Right lobe of liver (tissue), 6 donors: ENCODE measurements around the gene MAP9. TPM values are rescaled to one million over a fixed set of nuclear protein-coding genes. Genes with fewer than 3 reads are reported as not detected.

Source experiments
- ATAC-seq, 4 donors: fragments of 200-7000 bp; cut with Tn5 transposase; one replicate each; pipeline ENCODE4 v1.9.1; 2020; ENCODE audit warnings: mild to moderate bottlenecking in 4 of 4, moderate library complexity in 4 of 4
- DNase-seq, 3 donors: peaks; one replicate each; pipeline ENCODE4 v3.0.0-alpha.2; 2020
- H3K27ac ChIP-seq, 3 donors: fragments of 200-600 bp; one replicate each; pipeline ENCODE4 v1.8.0; 2022
- H3K27me3 ChIP-seq, 2 donors: fragments of 200-600 bp; one replicate each; pipeline ENCODE4 v1.8.0; 2022
- H3K36me3 ChIP-seq, 4 donors: fragments of 200-600 bp; sonication (generic) in 1 of 4; one replicate each; pipeline versions ENCODE4 v1.5.1 to v1.8.0; 2017 to 2022; ENCODE audit warnings: control low read depth in 1 of 4
- H3K4me1 ChIP-seq, 4 donors: fragments of 200-600 bp; sonication (generic) in 1 of 4; one replicate each; pipeline versions ENCODE4 v1.5.1 to v1.8.0; 2017 to 2022; ENCODE audit warnings: control low read depth in 1 of 4
- H3K4me3 ChIP-seq, 3 donors: fragments of 200-600 bp; one replicate each; pipeline ENCODE4 v1.8.0; 2022
- H3K9me3 ChIP-seq, 4 donors: fragments of 200-600 bp; sonication (generic) in 1 of 4; one replicate each; pipeline versions ENCODE4 v1.5.1 to v1.8.0; 2017 to 2022; ENCODE audit warnings: control low read depth in 1 of 4
- POLR2A ChIP-seq: fragments of 450-650 bp; IDR thresholded peaks from one replicate; pipeline ENCODE4 v1.6.1; 2017; ENCODE audit warnings: antibody characterized with exemption, mild to moderate bottlenecking
- WGBS: methylation state at CpG from one replicate; pipeline ENCODE4 v1.1.6; 2018; ENCODE audit warnings: low coverage, low lambda C conversion rate; ENCODE audit not compliant: insufficient coverage; ENCODE audit errors: missing lambda C conversion rate; 5-methylcytosine and 5-hydroxymethylcytosine counted together
- intact Hi-C, 2 donors: fragments of 100-400 bp; cut with DNase I; formaldehyde crosslinking; loops; one replicate each; pipeline versions ENCODE4 v1.11.2 to v1.14.1; 2022
- total RNA-seq, 6 experiments: library from RNA; depleted of rRNA in 2 of 6; stranded (reverse); fragments of >200 nt in 2 of 6; fragmentation: NEBNext Ultra II Directional in 3 of 6; extraction: Animal tissue kit (Norgen Biotek cat#: 25700) in 3 of 6; gene quantifications; one replicate each; pipeline versions ENCODE4 v1.1.0 to v1.2.4, GENCODE V29; 2016 to 2023
- TF ChIP-seq, protein P1 (sequence below), 4 donors: fragments of 200-600 bp in 3 of 4; fragments of 450-650 bp in 1 of 4; IDR thresholded peaks; one replicate each; pipeline versions ENCODE4 v1.5.1 to v1.8.0; 2016 to 2022; ENCODE audit warnings: antibody characterized with exemption in 4 of 4, mild to moderate bottlenecking in 2 of 4
- donor health status: DM: no; HTN: yes; CAD: no.
- donor health status: DM: no; HTN: no; CAD: no.
- donor health status: DM: no; HTN: no; CAD: no.
- donor health status: DM: no; HTN: yes; CAD: no.
- donor health status: DM: no; HTN: yes; CAD: no.

MAP9 gene
- total RNA-seq, 6 experiments from 2014 or later, result 0.15 to 1.1 (median 0.49) TPM

DNA sequence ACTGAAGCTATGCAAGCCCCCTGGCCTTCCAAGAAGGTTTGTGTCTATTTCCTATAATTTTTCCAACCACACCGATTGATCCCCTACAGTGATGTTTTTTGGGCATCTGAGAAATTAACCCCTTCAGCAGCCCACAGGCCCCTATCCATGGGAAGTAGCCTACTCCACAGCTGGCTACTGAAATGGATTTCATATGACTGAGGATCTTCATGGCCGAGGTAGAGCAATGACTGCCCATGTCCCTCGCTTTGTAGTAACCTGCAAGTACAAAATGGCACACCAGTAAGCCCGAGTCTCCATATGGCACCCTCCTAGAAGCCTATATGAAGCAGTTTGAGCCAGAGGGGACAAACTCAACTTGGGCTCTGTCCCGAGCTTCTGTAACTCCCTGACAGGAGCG is 36.8 kb downstream of the MAP9 start:
- no peak overlapping the region for H3K27ac ChIP-seq
- no peak for ATAC-seq
- no peaks in the 10 kb centered on the region for H3K36me3 ChIP-seq
- intact Hi-C loops, result no loop called here
- TF ChIP-seq POLR2A, result no peak
- TF ChIP-seq, protein P1, sequence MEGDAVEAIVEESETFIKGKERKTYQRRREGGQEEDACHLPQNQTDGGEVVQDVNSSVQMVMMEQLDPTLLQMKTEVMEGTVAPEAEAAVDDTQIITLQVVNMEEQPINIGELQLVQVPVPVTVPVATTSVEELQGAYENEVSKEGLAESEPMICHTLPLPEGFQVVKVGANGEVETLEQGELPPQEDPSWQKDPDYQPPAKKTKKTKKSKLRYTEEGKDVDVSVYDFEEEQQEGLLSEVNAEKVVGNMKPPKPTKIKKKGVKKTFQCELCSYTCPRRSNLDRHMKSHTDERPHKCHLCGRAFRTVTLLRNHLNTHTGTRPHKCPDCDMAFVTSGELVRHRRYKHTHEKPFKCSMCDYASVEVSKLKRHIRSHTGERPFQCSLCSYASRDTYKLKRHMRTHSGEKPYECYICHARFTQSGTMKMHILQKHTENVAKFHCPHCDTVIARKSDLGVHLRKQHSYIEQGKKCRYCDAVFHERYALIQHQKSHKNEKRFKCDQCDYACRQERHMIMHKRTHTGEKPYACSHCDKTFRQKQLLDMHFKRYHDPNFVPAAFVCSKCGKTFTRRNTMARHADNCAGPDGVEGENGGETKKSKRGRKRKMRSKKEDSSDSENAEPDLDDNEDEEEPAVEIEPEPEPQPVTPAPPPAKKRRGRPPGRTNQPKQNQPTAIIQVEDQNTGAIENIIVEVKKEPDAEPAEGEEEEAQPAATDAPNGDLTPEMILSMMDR (IDR thresholded peaks at IDR 0.05), result no peak
- H3K4me1 ChIP-seq, result no peaks in the 10 kb centered on the region
- H3K27me3 ChIP-seq, result no peaks in the 10 kb centered on the region
- no peak overlapping the region for H3K4me3 ChIP-seq
- no peak for DNase-seq
- 71% methylated on average over 6 of the region's 6 CpGs for WGBS
- peaks cover 0 to 5% (median 0%) of the 10 kb centered on the region in 4 donors for H3K9me3 ChIP-seq

DNA sequence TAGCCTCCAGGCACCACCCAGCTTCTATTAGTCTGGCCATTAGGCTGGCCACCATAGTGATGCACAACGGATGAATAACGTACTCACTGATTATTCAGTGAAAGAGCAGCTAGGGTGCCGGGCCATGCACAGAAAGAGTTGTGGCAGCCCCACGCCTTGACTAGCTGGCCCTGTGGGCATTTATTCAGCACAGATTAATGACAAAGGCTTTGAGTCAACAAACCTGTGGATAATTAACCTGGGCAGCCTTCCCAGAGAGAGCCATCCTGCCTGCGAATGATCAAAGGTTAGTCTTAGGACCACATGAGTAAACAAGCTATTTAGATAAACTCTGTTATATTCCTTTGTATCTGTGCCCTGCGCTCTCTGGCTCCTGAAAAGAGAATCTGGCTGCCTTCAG is 37.2 kb downstream of the MAP9 start:
- H3K27ac ChIP-seq, result no peak overlapping the region
- 40% methylated on average over 4 of the region's 6 CpGs for WGBS
- TF ChIP-seq, protein P1 (IDR thresholded peaks at IDR 0.05), result no peak
- TF ChIP-seq POLR2A, result no peak
- ATAC-seq, result peak in 3 of 4 donors; percentile 48 to 75 (median 55)
- no peak overlapping the region for H3K4me3 ChIP-seq
- peaks cover 0 to 5% (median 0%) of the 10 kb centered on the region in 4 donors for H3K9me3 ChIP-seq
- intact Hi-C loops, result no loop called here
- no peaks in the 10 kb centered on the region for H3K4me1 ChIP-seq
- DNase-seq, result no peak
- H3K36me3 ChIP-seq, result no peaks in the 10 kb centered on the region
- no peaks in the 10 kb centered on the region for H3K27me3 ChIP-seq

DNA sequence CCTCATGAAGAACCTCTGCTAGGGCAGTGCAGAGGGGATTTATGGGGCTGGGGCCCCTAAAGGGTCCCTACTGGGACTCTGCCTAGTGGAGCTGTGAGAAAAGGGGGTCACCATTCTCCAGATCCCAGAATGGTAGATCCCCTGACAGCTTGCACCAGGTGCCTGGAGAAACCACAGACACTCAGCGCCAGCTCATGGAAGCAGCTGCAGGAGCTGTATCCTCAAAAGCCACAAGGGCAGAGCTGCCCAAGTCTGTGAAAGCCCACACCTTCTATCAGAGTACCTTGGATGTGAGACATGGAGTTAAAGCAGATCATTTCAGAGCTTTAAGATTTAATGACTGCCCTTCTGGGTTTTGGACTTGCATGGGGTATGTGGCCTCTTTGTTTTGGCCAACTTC is 38.6 kb downstream of the MAP9 start:
- Histone ChIP-seq H3K27ac (no peak overlapping the region), H3K36me3 (no peaks in the 10 kb centered on the region), H3K4me3 (no peak overlapping the region), H3K4me1 (no peaks in the 10 kb centered on the region), H3K9me3 (peaks cover 0 to 5% (median 0%) of the 10 kb centered on the region in 4 donors), H3K27me3 (no peaks in the 10 kb centered on the region)
- 100% methylated on average over 1 of the region's 1 CpG for whole genome bisulfite sequencing
- no peak for DNase-seq
- ATAC-seq, result no peak
- TF ChIP-seq, protein P1 (IDR thresholded peaks at IDR 0.05), result no peak
- no peak for TF ChIP-seq POLR2A
- intact Hi-C loops, result no loop called here

DNA sequence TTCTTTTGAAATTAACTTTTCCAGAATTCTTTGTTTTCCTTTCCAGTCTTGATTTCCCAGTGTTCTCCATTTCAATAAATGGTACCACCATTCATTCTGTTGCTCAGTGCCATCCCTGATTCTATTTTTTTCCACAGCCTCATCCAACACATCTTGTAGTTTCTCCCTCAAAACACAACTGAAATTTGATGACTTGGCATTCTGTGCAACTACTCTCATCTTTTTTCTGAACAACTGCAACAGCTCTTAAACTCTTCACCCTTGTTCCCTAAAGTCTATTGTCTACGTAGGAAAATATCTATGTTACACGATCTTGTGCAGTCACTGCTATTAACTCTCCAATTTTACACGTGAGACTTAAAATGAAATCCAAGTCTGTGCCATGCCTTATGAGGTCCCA is 40.5 kb downstream of the MAP9 start:
- TF ChIP-seq POLR2A, result no peak
- TF ChIP-seq, protein P1 (IDR thresholded peaks at IDR 0.05), result no peak
- DNase-seq (no peak), ATAC-seq (no peak)
- Histone ChIP-seq H3K9me3 (peaks cover 0 to 5% (median 0%) of the 10 kb centered on the region in 4 donors), H3K27me3 (no peaks in the 10 kb centered on the region), H3K27ac (no peak overlapping the region), H3K36me3 (no peaks in the 10 kb centered on the region), H3K4me3 (no peak overlapping the region), H3K4me1 (no peaks in the 10 kb centered on the region)
- 62% methylated on average over 3 of the region's 3 CpGs for whole genome bisulfite sequencing
- intact Hi-C loops, result no loop called here

DNA sequence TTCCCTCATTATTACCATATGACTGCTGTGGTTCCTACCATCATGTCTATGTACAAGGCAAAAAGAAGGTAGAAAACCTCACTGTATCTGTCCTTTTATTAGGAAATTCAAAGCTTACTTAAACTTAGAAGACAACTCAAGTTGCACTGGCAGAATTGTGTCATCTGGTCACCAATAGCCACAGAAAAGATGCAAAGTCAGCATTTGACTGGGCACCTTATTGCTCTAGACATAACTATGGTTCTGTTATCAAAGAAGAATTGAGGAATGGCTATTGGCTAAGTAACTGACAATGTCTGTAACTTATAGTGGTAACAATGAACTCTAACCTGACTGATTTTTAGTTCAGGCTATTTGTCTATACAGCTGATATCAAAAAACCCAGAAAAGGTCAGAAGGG is 45.3 kb downstream of the MAP9 start:
- DNase-seq (no peak), ATAC-seq (no peak)
- intact Hi-C loops, result no loop called here

More for the DNA sequence above, 45.3 kb downstream of the MAP9 start:
- TF ChIP-seq, protein P1 (IDR thresholded peaks at IDR 0.05), result no peak
- TF ChIP-seq POLR2A, result no peak
- Histone ChIP-seq H3K27ac (no peak overlapping the region), H3K36me3 (no peaks in the 10 kb centered on the region), H3K27me3 (no peaks in the 10 kb centered on the region), H3K4me3 (no peak overlapping the region), H3K9me3 (no peaks in the 10 kb centered on the region), H3K4me1 (no peaks in the 10 kb centered on the region)
